A549 (cell line): ENCODE measurements around the gene LAMA3. TPM values are rescaled to one million over a fixed set of nuclear protein-coding genes. Genes with fewer than 3 reads are reported as not detected.

Experiments
- ATAC-seq, 2 experiments: fragments of 200-7000 bp in 1 of 2; fragments of >200 bp in 1 of 2; cut with Nextera tagmentation in 1 of 2; cut with Tn5 transposase in 1 of 2; 3 replicates each; pipeline versions ENCODE4 v1.8.0 to v1.9.1; 2018 to 2020; ENCODE audit warnings: mild to moderate bottlenecking in 1 of 2, moderate library complexity in 1 of 2
- CTCF ChIA-PET: fragments of 300-600 bp; sonication (Branson Sonifier 250); formaldehyde crosslinking; extraction: SDS; loops from one replicate; lab custom pipeline; 2021; ENCODE audit warnings: antibody characterized with exemption, inconsistent platforms; lab: Yijun Ruan, JAX
- POLR2A ChIA-PET: fragments of 350-600 bp; formaldehyde crosslinking; extraction: SDS; loops from one replicate; lab custom pipeline; 2021; ENCODE audit warnings: antibody characterized with exemption, inconsistent platforms; lab: Yijun Ruan, JAX
- DNase-seq, 2 experiments: peaks; one replicate each; pipeline versions ENCODE4 v3.0.0 to v3.0.0-alpha.2; 2011 to 2016; ENCODE audit warnings: low read depth in 1 of 2, low spot score in 1 of 2
- FAIRE-seq: peaks from 2 replicates; lab custom pipeline; 2011; peaks lifted over from hg19 to GRCh38; lab: Jason Lieb, UNC
- H3K27ac ChIP-seq, 2 experiments: fragments of >200 bp; sonication (Bioruptor Twin); formaldehyde crosslinking; 3 replicates each; pipeline ENCODE4 v1.5.1; 2016 to 2017
- H3K4me1 ChIP-seq: fragments of >200 bp; sonication (Bioruptor Twin); formaldehyde crosslinking; 3 replicates; pipeline ENCODE4 v1.6.1; 2016
- H3K4me2 ChIP-seq: fragments of >200 bp; sonication (Bioruptor Twin); formaldehyde crosslinking; 3 replicates; pipeline ENCODE4 v1.6.1; 2016
- H3K4me3 ChIP-seq: fragments of >200 bp; sonication (Bioruptor Twin); formaldehyde crosslinking; 3 replicates; pipeline ENCODE4 v1.5.1; 2016
- H3K9me3 ChIP-seq: fragments of >200 bp; sonication (Bioruptor Twin); formaldehyde crosslinking; 3 replicates; pipeline ENCODE4 v1.6.1; 2016
- CTCF ChIP-seq: fragments of >200 bp; sonication (Bioruptor Twin); formaldehyde crosslinking; IDR thresholded peaks from 3 replicates; pipeline ENCODE4 v1.5.1; 2016
- ESRRA ChIP-seq: fragments of 150-350 bp; IDR thresholded peaks from 2 replicates; pipeline ENCODE4 v1.6.1; 2014; ENCODE audit warnings: mild to moderate bottlenecking, low read length, borderline replicate concordance
- HOXB13 ChIP-seq: fragments of 250-450 bp; sonication (Bioruptor Pico); IDR thresholded peaks from 2 replicates; pipeline ENCODE4 v1.5.0; 2020; ENCODE audit warnings: low read depth, mild to moderate bottlenecking, moderate library complexity
- KDM1A ChIP-seq: fragments of 200-600 bp; sonication (generic); IDR thresholded peaks from 2 replicates; pipeline ENCODE4 v1.6.1; 2016; ENCODE audit warnings: low read depth, mild to moderate bottlenecking
- PBX3 ChIP-seq: IDR thresholded peaks from 2 replicates; pipeline ENCODE4 v1.6.1; 2012
- RAD21 ChIP-seq, 2 experiments: fragments of >200 bp in 1 of 2; sonication (Bioruptor Twin) in 1 of 2; formaldehyde crosslinking in 1 of 2; IDR thresholded peaks in 1 of 2; conservative IDR thresholded peaks in 1 of 2; 2 replicates in 1 of 2; 3 replicates in 1 of 2; pipeline ENCODE4 v1.6.1; 2012 to 2018; ENCODE audit warnings: inconsistent platforms in 1 of 2
- RFX5 ChIP-seq: fragments of 450-650 bp; IDR thresholded peaks from 2 replicates; pipeline ENCODE4 v1.7.1; 2014; ENCODE audit warnings: antibody characterized with exemption, mild to moderate bottlenecking, moderate library complexity
- SMC3 ChIP-seq: fragments of >200 bp; sonication (Bioruptor Twin); formaldehyde crosslinking; IDR thresholded peaks from 3 replicates; pipeline ENCODE4 v1.6.1; 2018; ENCODE audit warnings: inconsistent platforms
- TP53 ChIP-seq: fragments of 250-450 bp; sonication (Bioruptor Pico); IDR thresholded peaks from 2 replicates; pipeline ENCODE4 v1.5.0; 2021; ENCODE audit warnings: mild to moderate bottlenecking, moderate library complexity
- ZFP36 ChIP-seq: fragments of 450-650 bp; IDR thresholded peaks from 2 replicates; pipeline ENCODE4 v1.6.1; 2014; ENCODE audit warnings: borderline replicate concordance; ENCODE audit not compliant: partially characterized antibody
- ZNF302 ChIP-seq: fragments of 250-450 bp; sonication (Bioruptor Pico); IDR thresholded peaks from 2 replicates; pipeline ENCODE4 v1.9.0; 2021; ENCODE audit warnings: inconsistent platforms, mild to moderate bottlenecking, moderate library complexity
- WGBS: methylation state at CpG from one replicate; pipeline ENCODE4 v1.1.6; 2017; ENCODE audit errors: missing lambda C conversion rate; 5-methylcytosine and 5-hydroxymethylcytosine counted together
- polyA plus RNA-seq, 4 experiments: library from polyadenylated mRNA; depleted of rRNA in 3 of 4; stranded (reverse); fragments of >200 nt; fragmentation: RNase III in 1 of 4; extraction: RNeasy Plus Mini Kit Qiagen cat#74134 plus additional on column Dnase treatment in 1 of 4; gene quantifications; 2 replicates in 3 of 4; 3 replicates in 1 of 4; pipeline ENCODE4 v1.2.3, GENCODE V29; 2011 to 2017

Gene LAMA3
- polyA plus RNA-seq, 2 of the 4 experiments (the other 2 are of a cell fraction): 18.2 to 31.0 TPM

DNA sequence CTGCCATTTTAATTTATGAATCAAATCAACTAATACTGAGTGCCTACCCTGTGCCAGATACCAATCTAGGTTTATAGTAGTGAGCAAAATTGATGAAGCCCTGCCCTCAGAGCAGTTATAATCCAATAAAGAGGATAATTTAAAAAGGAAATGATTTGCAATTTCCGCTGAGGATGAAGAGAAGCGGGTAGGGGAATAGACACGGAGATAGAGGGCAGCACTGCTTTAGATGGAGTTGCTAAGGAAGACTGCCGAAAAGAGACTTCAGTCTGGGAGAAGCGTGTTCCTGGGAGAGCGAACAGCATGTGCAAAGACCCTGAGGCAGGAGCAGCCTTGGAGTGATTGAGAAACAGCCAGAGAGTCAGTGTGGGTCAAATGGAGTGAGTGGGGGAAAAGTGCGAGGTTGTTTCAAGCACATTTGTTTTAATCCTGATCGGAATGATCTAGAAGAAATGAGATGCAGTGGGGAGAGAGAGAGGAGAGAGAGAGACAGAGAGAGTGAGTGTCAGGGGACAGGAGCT, 12.4 kb downstream of the LAMA3 start:
- CTCF ChIA-PET: interaction anchor here (1.0 to 6.8 kb wide), 12 partner anchors 9 to 205 kb away, joined by 3 to 89 read pairs (median 9); partner anchors contain the start of gene LAMA3
- TF ChIP-seq HOXB13 (CRISPR knock-in tag) (no peak), CTCF (no peak), KDM1A (no peak), TP53 (CRISPR knock-in tag) (no peak), ESRRA (no peak), ZNF302 (CRISPR knock-in tag) (no peak), RFX5 (no peak), PBX3 (no peak)
- DNase-seq (no peak), ATAC-seq (no peak), FAIRE-seq (no peak)
- peaks cover 35% of the 10 kb centered on the region for H3K4me1 ChIP-seq
- H3K27ac ChIP-seq: peak overlapping the region in 1 of 2 experiments; percentile 36; a peak in 2 of 6 replicates
- 95% methylated on average over 8 of the region's 8 CpGs for WGBS
- POLR2A ChIA-PET: interaction anchor here (0.8 kb wide), 1 partner anchor 17 kb away, joined by 3 read pairs; no protein-coding TSS in a partner anchor
- H3K9me3 ChIP-seq: no peaks in the 10 kb centered on the region
- H3K4me2 ChIP-seq: no peak overlapping the region
- H3K4me3 ChIP-seq: no peak overlapping the region

DNA sequence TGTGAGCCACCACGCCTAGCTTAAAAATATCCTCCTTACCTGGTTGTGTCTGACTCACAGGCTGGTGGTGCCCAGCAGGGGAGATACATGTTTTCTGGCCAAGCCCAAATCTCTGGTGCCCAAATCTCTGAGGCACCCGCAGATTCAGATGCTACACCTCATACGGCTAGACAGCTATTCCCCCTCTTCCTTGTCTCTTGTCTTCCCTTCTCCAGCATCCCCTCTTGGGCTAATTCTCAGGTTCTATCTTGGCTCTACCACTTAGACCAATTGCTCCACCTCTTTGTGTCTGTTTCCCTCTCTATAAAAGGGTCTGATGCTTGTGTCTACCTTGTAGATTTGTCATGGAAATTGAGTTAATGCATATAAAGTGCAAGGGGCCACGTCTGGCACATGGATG, 13.4 kb downstream of the LAMA3 start:
- Histone ChIP-seq H3K9me3 (peaks cover 5% of the 10 kb centered on the region; the same call in 2 of the 3 replicates), H3K4me1 (peaks cover 33% of the 10 kb centered on the region), H3K27ac (peak overlapping the region; percentile 36 to 41; a peak in 5 of 6 replicates), H3K4me2 (no peak overlapping the region), H3K4me3 (no peak overlapping the region)
- TF ChIP-seq RFX5: no peak
- CTCF ChIA-PET: interaction anchor here (0.6 to 6.8 kb wide), 55 partner anchors 10 to 671 kb away, joined by 3 to 89 read pairs (median 6); partner anchors contain the start of genes LAMA3, NPC1 and RMC1
- ATAC-seq (peak; percentile 50 to 60), FAIRE-seq (no peak), DNase-seq (no peak)
- POLR2A ChIA-PET: interaction anchor here (0.6 to 1.3 kb wide), 4 partner anchors 15 to 80 kb away, joined by 3 read pairs; no protein-coding TSS in a partner anchor
- 81% methylated on average over 4 of the region's 4 CpGs for WGBS

GRCh38 chr18:23703057-23703986, 14.1 kb downstream of the LAMA3 start:
- DNase-seq (peak; percentile 43 to 79), FAIRE-seq (no peak), ATAC-seq (peak; percentile 87 to 95)
- POLR2A ChIA-PET: interaction anchor here (0.6 to 1.3 kb wide), 5 partner anchors 14 to 435 kb away, joined by 3 read pairs; partner anchors contain the start of gene CABYR
- Histone ChIP-seq H3K4me1 (peaks cover 33% of the 10 kb centered on the region), H3K4me3 (no peak overlapping the region), H3K4me2 (no peak overlapping the region), H3K9me3 (peaks cover 8% of the 10 kb centered on the region; the same call in 2 of the 3 replicates), H3K27ac (peak overlapping the region; percentile 36 to 41; a peak in 5 of 6 replicates)
- 38% methylated on average over 6 of the region's 6 CpGs for WGBS
- TF ChIP-seq SMC3 (peak; percentile 89), ZFP36 (no peak), CTCF (peak; percentile 73), RAD21 (conservative IDR thresholded peaks at IDR 0.05 in 1 of 2, IDR thresholded peaks at IDR 0.05 in 1 of 2) (peak; percentile 90 to 94)
- CTCF ChIA-PET: interaction anchor here (0.6 to 6.8 kb wide), 67 partner anchors 8 to 672 kb away, joined by 3 to 89 read pairs (median 5); partner anchors contain the start of genes LAMA3, NPC1 and RMC1
